IMR-90 (cell line): ENCODE results near the gene KRT3. TPM values are rescaled to one million over a fixed set of nuclear protein-coding genes. Genes with fewer than 3 reads are reported as not detected.

Source experiments
- ATAC-seq: fragments of 200-7000 bp; cut with Tn5 transposase; 2 replicates; pipeline ENCODE4 v1.9.1; 2020; ENCODE audit warnings: low read depth, mild to moderate bottlenecking, moderate library complexity
- BruUV-seq: library from RNA; stranded (reverse); fragments of 400-500 nt; replicated peaks from 2 replicates; lab custom pipeline; 2021; lab: Mats Ljungman, UMichigan
- CTCF ChIA-PET: fragments of 300-600 bp; formaldehyde crosslinking; extraction: SDS; loops from one replicate; lab custom pipeline; 2021; ENCODE audit warnings: antibody characterized with exemption; lab: Yijun Ruan, JAX
- POLR2A ChIA-PET: fragments of 300-600 bp; sonication (Branson Sonifier 250); formaldehyde crosslinking; loops from one replicate; lab custom pipeline; 2022; ENCODE audit warnings: antibody characterized with exemption; ENCODE audit not compliant: unreplicated experiment; lab: Charles Lee
- DNase-seq: peaks from one replicate; pipeline ENCODE4 v3.0.0; 2013
- H2AFZ ChIP-seq: replicated peaks from 2 replicates; pipeline ENCODE3; 2013; ENCODE audit warnings: low read length, mild to moderate bottlenecking; ENCODE audit not compliant: poor library complexity
- H2AK5ac ChIP-seq: 2 replicates; pipeline ENCODE4 v1.6.1; 2013; ENCODE audit warnings: low read depth, low read length, inconsistent platforms
- H2AK9ac ChIP-seq: replicated peaks from 2 replicates; pipeline ENCODE3; 2013; ENCODE audit warnings: mild to moderate bottlenecking, low read depth, low read length, moderate library complexity; ENCODE audit not compliant: poor library complexity
- H2BK120ac ChIP-seq: 2 replicates; pipeline ENCODE4 v1.6.1; 2013; ENCODE audit warnings: low read depth, low read length, inconsistent platforms
- H2BK15ac ChIP-seq: 3 replicates; pipeline ENCODE4 v1.6.1; 2013; ENCODE audit warnings: low read depth, low read length, inconsistent platforms
- H2BK20ac ChIP-seq: 2 replicates; pipeline ENCODE4 v1.6.1; 2013; ENCODE audit warnings: low read depth, mild to moderate bottlenecking, inconsistent platforms, low read length, moderate library complexity
- H2BK5ac ChIP-seq: 2 replicates; pipeline ENCODE4 v1.6.1; 2013; ENCODE audit warnings: mild to moderate bottlenecking, low read depth, low read length, inconsistent platforms; ENCODE audit not compliant: poor library complexity, severe bottlenecking
- H3K14ac ChIP-seq: replicated peaks from 2 replicates; pipeline ENCODE4 v1.6.1; 2013; ENCODE audit warnings: low read depth, low read length, inconsistent platforms
- H3K18ac ChIP-seq: 2 replicates; pipeline ENCODE4 v1.6.1; 2013; ENCODE audit warnings: low read depth, low read length, control low read depth
- H3K23ac ChIP-seq: 2 replicates; pipeline ENCODE4 v1.6.1; 2013; ENCODE audit warnings: low read depth, low read length, inconsistent platforms
- H3K27ac ChIP-seq: 2 replicates; pipeline ENCODE4 v1.5.1; 2013; ENCODE audit warnings: mild to moderate bottlenecking, control low read depth, low read length; ENCODE audit not compliant: insufficient read depth
- H3K27me3 ChIP-seq: 2 replicates; pipeline ENCODE4 v1.6.1; 2013; ENCODE audit warnings: low read length; ENCODE audit not compliant: control insufficient read depth, insufficient read depth
- H3K36me3 ChIP-seq: 2 replicates; pipeline ENCODE4 v1.6.1; 2013; ENCODE audit warnings: low read length, mixed read lengths; ENCODE audit not compliant: control insufficient read depth, insufficient read depth
- H3K4ac ChIP-seq: 2 replicates; pipeline ENCODE4 v1.6.1; 2013; ENCODE audit warnings: low read depth, low read length, inconsistent platforms
- H3K4me1 ChIP-seq: 2 replicates; pipeline ENCODE4 v1.6.1; 2013; ENCODE audit warnings: low read length, mixed read lengths; ENCODE audit not compliant: control insufficient read depth, insufficient read depth
- H3K4me2 ChIP-seq: 2 replicates; pipeline ENCODE4 v1.6.1; 2013; ENCODE audit warnings: low read depth, mild to moderate bottlenecking, control low read depth, low read length, moderate library complexity
- H3K4me3 ChIP-seq: 2 replicates; pipeline ENCODE4 v1.5.1; 2013; ENCODE audit warnings: low read depth, mild to moderate bottlenecking, control low read depth, low read length, moderate library complexity; ENCODE audit not compliant: insufficient read depth
- H3K56ac ChIP-seq: 2 replicates; pipeline ENCODE4 v1.6.1; 2013; ENCODE audit warnings: low read length, inconsistent platforms; ENCODE audit not compliant: insufficient read depth; ENCODE audit errors: extremely low read depth
- H3K79me1 ChIP-seq, 2 experiments: 2 replicates each; pipeline ENCODE4 v1.6.1; 2013; ENCODE audit warnings: low read length in 2 of 2, inconsistent platforms in 1 of 2, low read depth in 1 of 2
- H3K9ac ChIP-seq: 2 replicates; pipeline ENCODE4 v1.6.1; 2013; ENCODE audit warnings: low read depth, low read length, control low read depth
- H3K9me1 ChIP-seq: 2 replicates; pipeline ENCODE4 v1.6.1; 2013; ENCODE audit warnings: low read length, inconsistent platforms; ENCODE audit not compliant: insufficient read depth
- H3K9me3 ChIP-seq: 2 replicates; pipeline ENCODE4 v1.6.1; 2013; ENCODE audit warnings: low read length; ENCODE audit not compliant: control insufficient read depth, insufficient read depth
- H4K20me1 ChIP-seq: 2 replicates; pipeline ENCODE4 v1.6.1; 2013; ENCODE audit warnings: low read length, inconsistent platforms; ENCODE audit not compliant: insufficient read depth
- H4K5ac ChIP-seq: 2 replicates; pipeline ENCODE4 v1.6.1; 2013; ENCODE audit warnings: mild to moderate bottlenecking, low read depth, low read length, control low read depth
- H4K8ac ChIP-seq, 2 experiments: 2 replicates each; pipeline ENCODE4 v1.6.1; 2013; ENCODE audit warnings: low read depth in 2 of 2, low read length in 2 of 2, control low read depth in 1 of 2, inconsistent platforms in 1 of 2
- H4K91ac ChIP-seq: 2 replicates; pipeline ENCODE4 v1.6.1; 2013; ENCODE audit warnings: low read depth, low read length, inconsistent platforms; ENCODE audit not compliant: insufficient read depth
- BHLHE40 ChIP-seq: fragments of 150-350 bp; IDR thresholded peaks from 2 replicates; pipeline ENCODE4 v1.6.1; 2016; ENCODE audit warnings: mild to moderate bottlenecking, low read depth, low read length
- CEBPB ChIP-seq: IDR thresholded peaks from 2 replicates; pipeline ENCODE4 v1.6.1; 2012; ENCODE audit warnings: low read depth, low read length, improper control_type of control experiment
- CHD1 ChIP-seq: IDR thresholded peaks from 2 replicates; pipeline ENCODE4 v1.6.1; 2012; ENCODE audit warnings: low read depth, low read length, improper control_type of control experiment
- FOS ChIP-seq: fragments of 150-350 bp; IDR thresholded peaks from 2 replicates; pipeline ENCODE4 v1.6.1; 2016; ENCODE audit warnings: low read depth, low read length
- MAFK ChIP-seq: IDR thresholded peaks from 2 replicates; pipeline ENCODE4 v1.6.1; 2012; ENCODE audit warnings: low read depth, low read length, improper control_type of control experiment
- MAZ ChIP-seq: IDR thresholded peaks from 2 replicates; pipeline ENCODE4 v1.6.1; 2012; ENCODE audit warnings: low read depth, mild to moderate bottlenecking, low read length, improper control_type of control experiment, moderate library complexity, borderline replicate concordance
- MXI1 ChIP-seq: IDR thresholded peaks from 2 replicates; pipeline ENCODE4 v1.6.1; 2012; ENCODE audit warnings: low read depth, mild to moderate bottlenecking, low read length, moderate library complexity, borderline replicate concordance
- NFE2L2 ChIP-seq: fragments of 150-350 bp; IDR thresholded peaks from 2 replicates; pipeline ENCODE4 v1.6.1; 2016; ENCODE audit warnings: low read depth, mild to moderate bottlenecking, low read length
- POLR2A ChIP-seq: IDR thresholded peaks from 2 replicates; pipeline ENCODE4 v1.6.1; 2012; ENCODE audit warnings: mild to moderate bottlenecking, low read depth, low read length
- RAD21 ChIP-seq: IDR thresholded peaks from 2 replicates; pipeline ENCODE4 v1.6.1; 2012; ENCODE audit warnings: low read length, improper control_type of control experiment
- RCOR1 ChIP-seq: IDR thresholded peaks from 2 replicates; pipeline ENCODE4 v1.6.1; 2012; ENCODE audit warnings: mild to moderate bottlenecking, low read length, improper control_type of control experiment; ENCODE audit not compliant: insufficient replicate concordance
- RFX5 ChIP-seq: IDR thresholded peaks from 2 replicates; pipeline ENCODE4 v1.8.0; 2012; ENCODE audit warnings: low read depth, mild to moderate bottlenecking, low read length, moderate library complexity
- SMC3 ChIP-seq: fragments of 150-350 bp; IDR thresholded peaks from 2 replicates; pipeline ENCODE4 v1.6.1; 2016; ENCODE audit warnings: low read depth, mild to moderate bottlenecking, antibody characterized with exemption, low read length, moderate library complexity
- WGBS, 2 experiments: methylation state at CpG; one replicate each; pipeline versions ENCODE4 v1.1.5 to v1.1.7; 2013; ENCODE audit warnings: missing lambda C conversion rate in 2 of 2; ENCODE audit not compliant: insufficient read length in 1 of 2; ENCODE audit errors: extremely low coverage in 2 of 2; 5-methylcytosine and 5-hydroxymethylcytosine counted together
- dilution Hi-C: fragments of 300-500 bp; cut with HindIII; formaldehyde crosslinking; loops from one replicate; pipeline ENCODE4 v1.14.3; 2018; ENCODE audit warnings: low sequenced_read_pairs; ENCODE audit not compliant: unreplicated experiment
- in situ Hi-C: fragments of 300-500 bp; cut with MboI; formaldehyde crosslinking; loops from 3 replicates; pipeline ENCODE4 v1.14.3; 2019; ENCODE audit warnings: low sequenced_read_pairs, inconsistent platforms, mixed read lengths
- intact Hi-C: fragments of 100-400 bp; cut with micrococcal nuclease; formaldehyde crosslinking; loops from 2 replicates; pipeline ENCODE4 v1.10.0; 2022
- polyA plus RNA-seq, 3 experiments: library from polyadenylated mRNA; depleted of rRNA; stranded (reverse); fragments of >200 nt; gene quantifications; 2 replicates each; pipeline ENCODE4 v1.2.3, GENCODE V29; 2012; ENCODE audit warnings: low replicate concordance in 1 of 3
- total RNA-seq: library from RNA; depleted of rRNA; stranded (reverse); fragments of >200 nt; gene quantifications from 2 replicates; pipeline ENCODE4 v1.2.3, GENCODE V29; 2012
- TF ChIP-seq, protein P1 (sequence below): fragments of 150-350 bp; IDR thresholded peaks from 2 replicates; pipeline ENCODE4 v1.6.1; 2016; ENCODE audit warnings: low read depth, mild to moderate bottlenecking, low read length, moderate library complexity, borderline replicate concordance
- TF ChIP-seq, protein P2 (sequence below): conservative IDR thresholded peaks from 2 replicates; pipeline ENCODE4 v1.5.1; 2012; ENCODE audit warnings: mild to moderate bottlenecking, low read depth, low read length, improper control_type of control experiment
- TF ChIP-seq, protein P3 (sequence below): fragments of 150-350 bp; IDR thresholded peaks from 2 replicates; pipeline ENCODE4 v1.6.1; 2017; ENCODE audit warnings: mild to moderate bottlenecking, antibody characterized with exemption, low read length, low read depth

The KRT3 gene
- total and polyA plus RNA-seq, 2 of the 4 experiments (the other 2 are of a cell fraction), result not detected

DNA sequence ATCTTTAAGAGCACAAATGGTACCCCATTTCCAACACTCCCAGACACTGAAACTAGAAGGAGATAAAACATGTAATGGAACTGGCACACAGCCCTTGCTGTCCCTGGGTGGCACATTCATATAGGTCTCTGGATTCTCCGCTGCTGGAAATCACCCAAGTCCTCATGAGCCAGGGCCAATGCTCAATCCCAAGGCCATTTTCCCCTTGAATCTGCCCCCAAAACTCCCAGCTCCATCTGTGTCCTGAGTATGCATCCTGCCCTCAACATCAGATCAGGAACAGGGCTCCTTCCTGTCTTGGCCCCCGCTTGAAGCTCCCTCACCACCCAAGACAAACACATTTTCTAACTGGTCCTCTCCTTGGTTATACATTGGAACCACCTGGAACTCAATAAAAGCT, 43.4 kb downstream of the KRT3 start:
- ChIA-PET CTCF (no interaction called here), POLR2A (no interaction called here)
- in situ Hi-C loops, result no loop called here
- H2BK5ac ChIP-seq, result no peak overlapping the region
- no peak overlapping the region for H3K4ac ChIP-seq
- no peak overlapping the region for H2BK20ac ChIP-seq
- no peak overlapping the region for H2BK15ac ChIP-seq
- H4K8ac ChIP-seq, result no peak overlapping the region
- no peaks in the 10 kb centered on the region for H4K20me1 ChIP-seq
- H3K56ac ChIP-seq, result no peak overlapping the region
- no peak overlapping the region for H2AK9ac ChIP-seq
- no peak overlapping the region for H4K5ac ChIP-seq
- 80% methylated on average over 1 of the region's 2 CpGs; no CpG with 5 or more reads in 1 of the 2 experiments for WGBS, 2 experiments
- no peak overlapping the region for H3K9ac ChIP-seq
- H3K4me3 ChIP-seq, result no peak overlapping the region
- H3K27me3 ChIP-seq, result no peaks in the 10 kb centered on the region; the same call in none of the 2 replicates
- H3K14ac ChIP-seq, result no peak overlapping the region
- H2AFZ ChIP-seq, result no peak overlapping the region
- TF ChIP-seq POLR2A (no peak), MXI1 (no peak), NFE2L2 (no peak), MAZ (no peak), RAD21 (no peak), CHD1 (no peak), BHLHE40 (no peak), SMC3 (no peak), MAFK (no peak), RCOR1 (no peak), FOS (no peak), RFX5 (no peak), CEBPB (no peak)
- TF ChIP-seq, protein P1, sequence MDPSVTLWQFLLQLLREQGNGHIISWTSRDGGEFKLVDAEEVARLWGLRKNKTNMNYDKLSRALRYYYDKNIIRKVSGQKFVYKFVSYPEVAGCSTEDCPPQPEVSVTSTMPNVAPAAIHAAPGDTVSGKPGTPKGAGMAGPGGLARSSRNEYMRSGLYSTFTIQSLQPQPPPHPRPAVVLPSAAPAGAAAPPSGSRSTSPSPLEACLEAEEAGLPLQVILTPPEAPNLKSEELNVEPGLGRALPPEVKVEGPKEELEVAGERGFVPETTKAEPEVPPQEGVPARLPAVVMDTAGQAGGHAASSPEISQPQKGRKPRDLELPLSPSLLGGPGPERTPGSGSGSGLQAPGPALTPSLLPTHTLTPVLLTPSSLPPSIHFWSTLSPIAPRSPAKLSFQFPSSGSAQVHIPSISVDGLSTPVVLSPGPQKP, result no peak
- TF ChIP-seq, protein P2, sequence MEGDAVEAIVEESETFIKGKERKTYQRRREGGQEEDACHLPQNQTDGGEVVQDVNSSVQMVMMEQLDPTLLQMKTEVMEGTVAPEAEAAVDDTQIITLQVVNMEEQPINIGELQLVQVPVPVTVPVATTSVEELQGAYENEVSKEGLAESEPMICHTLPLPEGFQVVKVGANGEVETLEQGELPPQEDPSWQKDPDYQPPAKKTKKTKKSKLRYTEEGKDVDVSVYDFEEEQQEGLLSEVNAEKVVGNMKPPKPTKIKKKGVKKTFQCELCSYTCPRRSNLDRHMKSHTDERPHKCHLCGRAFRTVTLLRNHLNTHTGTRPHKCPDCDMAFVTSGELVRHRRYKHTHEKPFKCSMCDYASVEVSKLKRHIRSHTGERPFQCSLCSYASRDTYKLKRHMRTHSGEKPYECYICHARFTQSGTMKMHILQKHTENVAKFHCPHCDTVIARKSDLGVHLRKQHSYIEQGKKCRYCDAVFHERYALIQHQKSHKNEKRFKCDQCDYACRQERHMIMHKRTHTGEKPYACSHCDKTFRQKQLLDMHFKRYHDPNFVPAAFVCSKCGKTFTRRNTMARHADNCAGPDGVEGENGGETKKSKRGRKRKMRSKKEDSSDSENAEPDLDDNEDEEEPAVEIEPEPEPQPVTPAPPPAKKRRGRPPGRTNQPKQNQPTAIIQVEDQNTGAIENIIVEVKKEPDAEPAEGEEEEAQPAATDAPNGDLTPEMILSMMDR, result no peak
- TF ChIP-seq, protein P3, sequence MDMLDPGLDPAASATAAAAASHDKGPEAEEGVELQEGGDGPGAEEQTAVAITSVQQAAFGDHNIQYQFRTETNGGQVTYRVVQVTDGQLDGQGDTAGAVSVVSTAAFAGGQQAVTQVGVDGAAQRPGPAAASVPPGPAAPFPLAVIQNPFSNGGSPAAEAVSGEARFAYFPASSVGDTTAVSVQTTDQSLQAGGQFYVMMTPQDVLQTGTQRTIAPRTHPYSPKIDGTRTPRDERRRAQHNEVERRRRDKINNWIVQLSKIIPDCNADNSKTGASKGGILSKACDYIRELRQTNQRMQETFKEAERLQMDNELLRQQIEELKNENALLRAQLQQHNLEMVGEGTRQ, result no peak
- no peak overlapping the region for H2AK5ac ChIP-seq
- DNase-seq, result no peak
- H3K4me2 ChIP-seq, result no peak overlapping the region
- ATAC-seq, result no peak
- no peak overlapping the region for H3K23ac ChIP-seq
- no peaks in the 10 kb centered on the region for H3K36me3 ChIP-seq
- no peaks in the 10 kb centered on the region for H3K4me1 ChIP-seq
- H3K27ac ChIP-seq, result no peak overlapping the region
- intact Hi-C loops, result no loop called here
- no peaks in the 10 kb centered on the region for H3K79me1 ChIP-seq
- H4K91ac ChIP-seq, result no peak overlapping the region
- H3K9me3 ChIP-seq, result no peaks in the 10 kb centered on the region
- no peaks in the 10 kb centered on the region for H3K9me1 ChIP-seq
- H3K18ac ChIP-seq, result no peak overlapping the region
- no TSS peak for BruUV-seq
- no peak overlapping the region for H2BK120ac ChIP-seq
- dilution Hi-C loops, result no loop called here
